Activated T-helper 1 cell treated with anti-CD3 and anti-CD28 coated beads, Interleukin-12 subunit alpha, Interleukin-12 subunit beta, Interleukin-2, Interleukin-4 antibody, amounts not matched to agents 30 ng/mL and 10 ng/mL and 1 ng/mL, durations not matched to agents 14 hours and 24 hours and 36 hours (primary cell): ENCODE data around the gene CROCC2. TPM values are rescaled to one million over a fixed set of nuclear protein-coding genes. Genes with fewer than 3 reads are reported as not detected.

ENCODE experiments used
- DNase-seq: peaks from one replicate; pipeline ENCODE4 v3.0.0; 2021; ENCODE audit warnings: low spot score
- H3K27ac Mint-ChIP-seq: one replicate; pipeline ENCODE4 v1.8.0; 2021; ENCODE audit warnings: mild to moderate bottlenecking, mixed read lengths
- H3K27me3 Mint-ChIP-seq: one replicate; pipeline ENCODE4 v1.8.0; 2022; ENCODE audit warnings: mild to moderate bottlenecking, moderate library complexity, mixed read lengths; ENCODE audit not compliant: insufficient read depth
- H3K36me3 Mint-ChIP-seq: one replicate; pipeline ENCODE4 v1.8.0; 2021; ENCODE audit warnings: low read depth, mixed read lengths
- H3K4me1 Mint-ChIP-seq: one replicate; pipeline ENCODE4 v1.8.0; 2021; ENCODE audit warnings: low read depth, mixed read lengths
- H3K4me3 Mint-ChIP-seq: one replicate; pipeline ENCODE4 v1.8.0; 2021; ENCODE audit warnings: mild to moderate bottlenecking, moderate library complexity, mixed read lengths
- H3K9me3 Mint-ChIP-seq: one replicate; pipeline ENCODE4 v1.8.0; 2021; ENCODE audit warnings: mixed read lengths
- intact Hi-C: fragments of 100-400 bp; cut with micrococcal nuclease; formaldehyde crosslinking; loops from one replicate; pipeline ENCODE4 v1.15.1; 2024
- total RNA-seq: library from RNA; stranded (reverse); gene quantifications from 2 replicates; pipeline ENCODE4 v1.2.3, GENCODE V29; 2022

The CROCC2 gene
- total RNA-seq, 1 donor from 2014 or later = not detected

- Mint-ChIP-seq H3K4me3 (no peak overlapping the region), H3K27ac (no peak overlapping the region), H3K4me1 (no peaks in the 10 kb centered on the region), H3K27me3 (no peaks in the 10 kb centered on the region), H3K36me3 (no peaks in the 10 kb centered on the region), H3K9me3 (no peaks in the 10 kb centered on the region)
- intact Hi-C loops = no loop called here
- no peak for DNase-seq
Measured at GRCh38 chr2:240891492-240892340, 14.4 kb upstream of the CROCC2 start.

GRCh38 chr2:240892356-240892755 is 13.8 kb upstream of the CROCC2 start:
- no peaks in the 10 kb centered on the region for H3K4me1 Mint-ChIP-seq
- no peak for DNase-seq
- H3K36me3 Mint-ChIP-seq = no peaks in the 10 kb centered on the region
- intact Hi-C loops = no loop called here
- H3K4me3 Mint-ChIP-seq = no peak overlapping the region
- no peaks in the 10 kb centered on the region for H3K27me3 Mint-ChIP-seq
- H3K27ac Mint-ChIP-seq = no peak overlapping the region
- no peaks in the 10 kb centered on the region for H3K9me3 Mint-ChIP-seq

DNA sequence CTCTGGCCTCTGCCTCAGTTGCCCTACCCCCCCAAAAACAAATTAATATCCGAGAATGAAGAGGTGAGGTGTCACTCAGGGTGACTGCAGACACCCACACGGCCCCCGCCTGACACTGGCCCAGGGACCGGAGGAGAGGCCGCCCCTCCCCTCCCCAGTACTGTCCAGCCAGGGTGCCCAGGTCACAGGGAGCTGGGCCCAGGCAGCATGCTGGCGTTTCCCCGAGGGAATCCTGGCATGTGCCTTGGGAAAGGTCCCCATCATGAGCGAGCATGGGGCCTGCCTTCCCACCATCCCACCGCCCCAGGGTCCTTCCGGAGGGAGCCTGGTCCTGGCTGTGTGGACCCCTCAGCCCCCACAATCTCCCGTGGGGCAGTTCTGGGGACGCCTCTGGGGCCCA is 13.2 kb upstream of the CROCC2 start:
- no peak for DNase-seq
- intact Hi-C loops = no loop called here
- no peaks in the 10 kb centered on the region for H3K4me1 Mint-ChIP-seq
- no peak overlapping the region for H3K4me3 Mint-ChIP-seq
- no peaks in the 10 kb centered on the region for H3K9me3 Mint-ChIP-seq
- H3K27me3 Mint-ChIP-seq = no peaks in the 10 kb centered on the region
- no peaks in the 10 kb centered on the region for H3K36me3 Mint-ChIP-seq
- H3K27ac Mint-ChIP-seq = no peak overlapping the region

- peak; percentile 16 for DNase-seq
- intact Hi-C loops = no loop called here
- H3K9me3 Mint-ChIP-seq = no peaks in the 10 kb centered on the region
- peak overlapping the region; percentile 80 for H3K27ac Mint-ChIP-seq
- H3K27me3 Mint-ChIP-seq = no peaks in the 10 kb centered on the region
- no peak overlapping the region for H3K4me3 Mint-ChIP-seq
- H3K36me3 Mint-ChIP-seq = no peaks in the 10 kb centered on the region
- H3K4me1 Mint-ChIP-seq = no peaks in the 10 kb centered on the region
Measured at GRCh38 chr2:240893363-240893844, 12.7 kb upstream of the CROCC2 start.

- Mint-ChIP-seq H3K27me3 (no peaks in the 10 kb centered on the region), H3K4me1 (no peaks in the 10 kb centered on the region), H3K36me3 (no peaks in the 10 kb centered on the region), H3K9me3 (no peaks in the 10 kb centered on the region), H3K4me3 (no peak overlapping the region), H3K27ac (no peak overlapping the region)
- intact Hi-C loops = no loop called here
- DNase-seq = no peak
Measured at GRCh38 chr2:240894006-240894405, 12.1 kb upstream of the CROCC2 start.

DNA sequence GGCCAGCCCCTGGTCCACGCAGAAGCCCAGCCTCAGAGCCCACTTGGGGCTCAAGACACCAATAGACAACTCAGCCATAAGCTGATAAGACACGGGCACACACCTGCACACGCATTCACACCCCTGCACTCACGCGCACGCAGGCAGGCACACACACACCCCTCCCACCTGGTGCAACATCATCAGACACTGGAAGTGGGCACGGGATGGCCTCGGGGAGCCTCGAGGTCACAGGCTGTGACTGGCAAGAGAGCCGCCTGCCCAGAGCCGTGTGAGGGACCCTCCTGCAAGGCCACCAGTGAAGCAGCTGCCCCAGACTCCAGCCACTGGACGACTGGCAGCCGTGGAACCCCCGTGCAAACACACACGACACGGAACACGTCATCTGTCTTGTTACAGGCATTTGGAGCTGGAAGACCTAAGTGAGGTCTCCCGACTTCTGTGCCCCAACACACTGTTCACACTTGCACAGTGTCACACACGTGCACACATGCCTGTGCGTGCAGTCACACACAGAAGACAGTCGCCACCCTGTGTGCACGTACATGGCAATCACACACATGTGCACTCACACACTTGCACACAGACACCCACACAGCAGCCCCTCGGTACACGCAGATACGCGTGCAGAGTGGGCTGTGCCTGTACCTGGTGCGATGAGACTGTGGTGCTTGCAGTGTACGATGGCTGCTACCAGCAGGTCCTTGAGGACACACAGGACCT is 11.1 kb upstream of the CROCC2 start:
- Mint-ChIP-seq H3K4me3 (no peak overlapping the region), H3K9me3 (no peaks in the 10 kb centered on the region), H3K36me3 (no peaks in the 10 kb centered on the region), H3K27ac (no peak overlapping the region), H3K4me1 (no peaks in the 10 kb centered on the region), H3K27me3 (no peaks in the 10 kb centered on the region)
- DNase-seq = no peak
- intact Hi-C loops = no loop called here

DNA sequence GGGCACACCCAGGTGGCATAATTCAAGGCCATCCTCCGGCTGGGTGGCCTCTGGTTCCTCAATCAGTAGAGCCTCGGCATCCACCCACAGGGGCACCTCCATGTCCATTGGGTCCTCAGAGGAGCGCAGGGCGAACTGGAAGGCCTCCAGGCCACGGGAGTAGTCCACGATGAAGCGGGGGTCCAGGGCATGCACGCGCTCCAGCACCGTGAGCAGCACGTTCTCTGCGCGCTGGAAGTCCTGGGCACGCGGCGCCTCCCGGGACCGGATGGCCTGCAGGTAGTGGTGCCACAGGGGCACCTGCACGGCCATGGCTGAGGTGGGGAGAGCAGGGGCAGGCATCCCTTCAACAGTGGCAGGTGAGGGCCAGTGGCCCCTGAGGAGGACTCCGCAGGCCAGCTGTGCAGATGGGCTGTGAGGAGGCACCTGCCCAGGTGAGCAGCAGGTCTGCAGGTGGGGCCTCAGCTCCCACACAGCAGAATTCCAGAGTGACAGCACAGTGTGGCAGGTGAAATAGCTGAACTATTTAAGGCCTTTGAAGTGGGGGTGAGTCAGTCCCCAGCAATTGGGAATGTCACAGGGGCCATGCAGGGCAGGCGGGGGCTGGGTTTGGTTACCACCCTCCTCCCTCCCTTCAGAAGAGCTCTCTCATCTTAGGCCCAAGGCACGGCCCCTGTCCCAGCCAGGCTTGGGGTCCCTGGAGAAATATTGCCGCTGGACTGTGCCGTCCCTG is 10.3 kb upstream of the CROCC2 start, which contains the start of gene MAB21L4:
MAB21L4 (minus strand) TSS at position 501 of the 733 bp plus-strand sequence; CDS start at position 342, 159 bp downstream.
- no peak for DNase-seq
- Mint-ChIP-seq H3K9me3 (no peaks in the 10 kb centered on the region), H3K27ac (no peak within 1 kb of the TSS), H3K27me3 (no peaks in the 10 kb centered on the region), H3K36me3 (no peaks in the 10 kb centered on the region), H3K4me3 (no peak within 1 kb of the TSS), H3K4me1 (no peaks in the 10 kb centered on the region)
- intact Hi-C loops = no loop called here

GRCh38 chr2:240896394-240896793 is 9.7 kb upstream of the CROCC2 start:
- H3K4me1 Mint-ChIP-seq = no peaks in the 10 kb centered on the region
- no peak for DNase-seq
- H3K4me3 Mint-ChIP-seq = no peak overlapping the region
- no peaks in the 10 kb centered on the region for H3K27me3 Mint-ChIP-seq
- no peaks in the 10 kb centered on the region for H3K36me3 Mint-ChIP-seq
- no peak overlapping the region for H3K27ac Mint-ChIP-seq
- H3K9me3 Mint-ChIP-seq = no peaks in the 10 kb centered on the region
- intact Hi-C loops = no loop called here

- intact Hi-C loops = no loop called here
- no peak overlapping the region for H3K27ac Mint-ChIP-seq
- H3K36me3 Mint-ChIP-seq = no peaks in the 10 kb centered on the region
- H3K4me3 Mint-ChIP-seq = no peak overlapping the region
- no peaks in the 10 kb centered on the region for H3K27me3 Mint-ChIP-seq
- no peaks in the 10 kb centered on the region for H3K4me1 Mint-ChIP-seq
- no peak for DNase-seq
- no peaks in the 10 kb centered on the region for H3K9me3 Mint-ChIP-seq
Measured at GRCh38 chr2:240896871-240897692, 9.1 kb upstream of the CROCC2 start.

DNA sequence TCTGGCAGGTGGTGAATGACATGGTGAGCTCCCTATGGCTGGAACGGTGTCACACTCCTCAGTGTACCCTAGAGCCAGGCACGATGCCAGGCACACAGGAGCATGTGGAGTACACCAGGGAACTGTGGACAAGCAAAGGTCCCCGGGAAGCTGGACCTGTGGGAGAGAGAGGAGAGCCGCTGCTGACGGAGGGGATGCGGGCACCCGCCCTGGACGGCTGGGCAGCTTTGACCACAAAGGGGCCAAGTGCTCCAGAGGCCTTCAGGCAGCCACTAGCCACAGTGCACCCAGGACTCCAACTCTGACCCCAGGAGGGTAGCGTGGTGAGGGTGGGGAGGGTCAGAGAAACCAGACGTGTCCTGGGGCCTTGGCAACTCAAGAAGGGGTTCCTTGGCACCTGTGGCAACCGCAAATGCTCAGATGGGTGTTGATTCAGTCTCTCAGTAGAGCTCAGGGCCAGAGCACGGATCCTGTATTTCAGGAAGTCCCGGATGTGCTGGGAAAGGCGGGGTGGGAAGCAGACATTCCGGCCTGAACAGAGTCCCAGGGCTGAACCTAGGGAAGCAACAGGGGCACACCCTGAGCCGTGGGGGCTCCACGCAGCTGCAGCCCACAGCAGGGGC is 7.9 kb upstream of the CROCC2 start:
- H3K27ac Mint-ChIP-seq = no peak overlapping the region

DNA sequence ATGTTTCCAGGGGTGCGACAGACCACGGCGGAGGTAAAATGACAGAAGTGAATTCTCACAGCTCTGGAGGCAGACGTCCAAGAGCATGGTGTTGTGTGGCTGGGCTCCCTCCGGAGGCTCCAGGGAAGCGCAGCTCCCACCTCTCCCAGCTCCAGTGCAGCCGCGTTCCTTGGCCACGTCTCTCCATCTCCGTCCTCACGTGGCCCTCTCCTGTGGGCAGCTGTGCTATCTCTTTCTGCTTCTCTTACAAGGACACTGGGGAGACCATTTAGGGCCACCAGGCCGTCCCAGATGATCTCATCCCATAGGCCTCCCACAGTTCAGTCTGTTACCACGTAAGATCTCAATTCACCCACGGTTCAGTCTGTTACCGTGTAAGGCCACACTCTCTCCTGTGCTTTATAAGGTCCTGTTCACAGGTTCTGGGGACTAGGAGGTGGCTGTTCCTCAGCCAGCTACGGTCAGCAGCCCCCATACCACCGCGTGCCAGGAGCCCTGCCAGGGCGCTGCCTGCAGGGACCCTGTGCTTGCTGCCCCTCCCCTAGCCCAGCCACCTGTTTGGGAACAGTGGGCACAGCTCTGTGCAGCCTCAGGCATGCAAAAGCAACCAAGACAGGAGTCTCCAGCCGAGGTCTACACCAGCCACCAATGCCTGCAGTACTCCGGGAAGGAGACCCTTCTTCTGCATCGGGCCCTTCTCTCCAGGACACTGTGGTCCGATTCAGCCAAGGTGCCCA is 7.2 kb upstream of the CROCC2 start:
- intact Hi-C loops = no loop called here
- Mint-ChIP-seq H3K4me3 (no peak overlapping the region), H3K36me3 (no peaks in the 10 kb centered on the region), H3K4me1 (no peaks in the 10 kb centered on the region), H3K9me3 (no peaks in the 10 kb centered on the region), H3K27ac (no peak overlapping the region), H3K27me3 (no peaks in the 10 kb centered on the region)
- DNase-seq = no peak

More for the DNA sequence above, 7.9 kb upstream of the CROCC2 start:
- no peaks in the 10 kb centered on the region for H3K4me1 Mint-ChIP-seq
- no peak overlapping the region for H3K4me3 Mint-ChIP-seq
- DNase-seq = no peak
- intact Hi-C loops = no loop called here
- H3K9me3 Mint-ChIP-seq = no peaks in the 10 kb centered on the region
- no peaks in the 10 kb centered on the region for H3K27me3 Mint-ChIP-seq
- no peaks in the 10 kb centered on the region for H3K36me3 Mint-ChIP-seq
